GM19324 (cell line): ENCODE measurements around the gene ADCK2.
"Not testable (repeated sequence)": the region's sequence is repeated elsewhere in the genome, so short reads cannot be mapped to it uniquely, and the experiment has no call there.

Experiments used
- ATAC-seq: cut with Tn5 transposase; IDR thresholded peaks from one replicate; pipeline ENCODE4 v1.9.1; 2021; ENCODE audit warnings: mild to moderate bottlenecking, moderate library complexity; ENCODE audit not compliant: unreplicated experiment, low FRiP score

Gene ADCK2

GRCh38 chr7:140724706-140725105, 52.0 kb downstream of the ADCK2 start:
- no peak for ATAC-seq

- no peak for ATAC-seq
These were observed 53.5 kb downstream of the ADCK2 start for GRCh38 chr7:140726281-140726680.

- ATAC-seq = no peak
These were observed 59.7 kb downstream of the ADCK2 start for GRCh38 chr7:140732416-140732815.

GRCh38 chr7:140734096-140734495, 61.4 kb downstream of the ADCK2 start:
- no peak for ATAC-seq

- no peak for ATAC-seq
These were observed 62.0 kb downstream of the ADCK2 start for GRCh38 chr7:140734729-140735128.

- no peak for ATAC-seq
These were observed 65.5 kb downstream of the ADCK2 start for GRCh38 chr7:140738280-140738679.

GRCh38 chr7:140743255-140743654, 70.5 kb downstream of the ADCK2 start:
- not testable (repeated sequence) for ATAC-seq

- no peak for ATAC-seq
These were observed 71.3 kb downstream of the ADCK2 start for GRCh38 chr7:140744005-140744404.
